Lower leg skin (tissue), 3 donors: ENCODE data around the gene APMAP.

ENCODE experiments used
- POLR2A ChIP-seq, 2 donors: fragments of 450-650 bp; IDR thresholded peaks; one replicate each; pipeline ENCODE4 v1.6.1; 2016 to 2017; ENCODE audit warnings: antibody characterized with exemption in 2 of 2, mild to moderate bottlenecking in 1 of 2, moderate library complexity in 1 of 2
- TF ChIP-seq, protein P1 (sequence below), 3 donors: fragments of 450-650 bp; IDR thresholded peaks; one replicate each; pipeline ENCODE4 v1.5.1; 2016; ENCODE audit warnings: antibody characterized with exemption in 3 of 3, mild to moderate bottlenecking in 3 of 3, moderate library complexity in 2 of 3

DNA sequence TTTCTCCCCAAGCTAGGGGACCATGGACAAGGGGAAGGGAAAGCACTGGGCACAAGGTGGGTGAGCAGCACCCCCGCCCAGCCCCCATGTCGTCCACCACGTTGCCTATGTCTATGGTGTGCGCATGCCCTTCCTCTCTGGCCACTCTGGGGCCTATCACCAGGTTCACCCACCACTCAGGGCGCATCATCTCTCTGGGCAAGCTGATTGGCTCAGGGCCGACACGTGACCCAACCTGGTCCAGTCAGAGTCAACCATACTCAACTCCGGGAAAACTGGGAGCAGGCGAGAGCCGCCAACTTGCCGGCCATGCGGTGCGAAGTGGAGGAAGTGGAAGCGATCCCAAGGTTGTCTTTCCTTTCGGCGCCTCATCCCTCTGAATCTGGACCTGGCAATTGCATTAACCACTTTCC, 39.5 kb upstream of the APMAP start:
- TF ChIP-seq, protein P1, sequence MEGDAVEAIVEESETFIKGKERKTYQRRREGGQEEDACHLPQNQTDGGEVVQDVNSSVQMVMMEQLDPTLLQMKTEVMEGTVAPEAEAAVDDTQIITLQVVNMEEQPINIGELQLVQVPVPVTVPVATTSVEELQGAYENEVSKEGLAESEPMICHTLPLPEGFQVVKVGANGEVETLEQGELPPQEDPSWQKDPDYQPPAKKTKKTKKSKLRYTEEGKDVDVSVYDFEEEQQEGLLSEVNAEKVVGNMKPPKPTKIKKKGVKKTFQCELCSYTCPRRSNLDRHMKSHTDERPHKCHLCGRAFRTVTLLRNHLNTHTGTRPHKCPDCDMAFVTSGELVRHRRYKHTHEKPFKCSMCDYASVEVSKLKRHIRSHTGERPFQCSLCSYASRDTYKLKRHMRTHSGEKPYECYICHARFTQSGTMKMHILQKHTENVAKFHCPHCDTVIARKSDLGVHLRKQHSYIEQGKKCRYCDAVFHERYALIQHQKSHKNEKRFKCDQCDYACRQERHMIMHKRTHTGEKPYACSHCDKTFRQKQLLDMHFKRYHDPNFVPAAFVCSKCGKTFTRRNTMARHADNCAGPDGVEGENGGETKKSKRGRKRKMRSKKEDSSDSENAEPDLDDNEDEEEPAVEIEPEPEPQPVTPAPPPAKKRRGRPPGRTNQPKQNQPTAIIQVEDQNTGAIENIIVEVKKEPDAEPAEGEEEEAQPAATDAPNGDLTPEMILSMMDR (IDR thresholded peaks at IDR 0.05) = no peak
- TF ChIP-seq POLR2A (IDR thresholded peaks at IDR 0.05) = no peak
